AG20443 (cell line): ENCODE results near the gene HOXD12.

Source experiments
- DNase-seq: peaks from one replicate; pipeline ENCODE4 v3.0.0; 2012; ENCODE audit warnings: low spot score, mixed read lengths

The HOXD12 gene

GRCh38 chr2:176081376-176081836 lies 18.2 kb upstream of the HOXD12 start:
- no peak for DNase-seq

GRCh38 chr2:176081837-176082524 lies 17.6 kb upstream of the HOXD12 start:
- DNase-seq = no peak

GRCh38 chr2:176082525-176082823 lies 17.1 kb upstream of the HOXD12 start:
- no peak for DNase-seq

GRCh38 chr2:176082824-176083751 lies 16.5 kb upstream of the HOXD12 start:
- DNase-seq = no peak

- no peak for DNase-seq
Measured at GRCh38 chr2:176083796-176084261, 15.8 kb upstream of the HOXD12 start, which contains the start of gene EVX2. EVX2 (minus strand) TSS chr2:176083962; CDS start chr2:176083776, 186 bp downstream.

GRCh38 chr2:176084611-176085119 lies 14.9 kb upstream of the HOXD12 start:
- no peak for DNase-seq

- no peak for DNase-seq
Measured at GRCh38 chr2:176085120-176085788, 14.3 kb upstream of the HOXD12 start.

GRCh38 chr2:176085861-176086771 lies 13.5 kb upstream of the HOXD12 start:
- DNase-seq = peak; percentile 56

GRCh38 chr2:176087330-176088047 lies 12.1 kb upstream of the HOXD12 start:
- no peak for DNase-seq

- DNase-seq = peak; percentile 84
Measured at GRCh38 chr2:176088048-176088936, 11.3 kb upstream of the HOXD12 start.

- DNase-seq = no peak
Measured at GRCh38 chr2:176088937-176089842, 10.4 kb upstream of the HOXD12 start.

- DNase-seq = no peak
Measured at GRCh38 chr2:176089843-176090395, 9.7 kb upstream of the HOXD12 start.

- no peak for DNase-seq
Measured at GRCh38 chr2:176090862-176091261, 8.7 kb upstream of the HOXD12 start.

GRCh38 chr2:176091329-176092258 lies 8.0 kb upstream of the HOXD12 start:
- no peak for DNase-seq

- peak; percentile 63 for DNase-seq
Measured at GRCh38 chr2:176092270-176093144, 7.1 kb upstream of the HOXD12 start, which contains the start of gene HOXD13. HOXD13 (plus strand) TSS chr2:176092721; CDS start chr2:176092891, 170 bp downstream.
